Measurements from ENCODE around the gene ODAD4.

DNA sequence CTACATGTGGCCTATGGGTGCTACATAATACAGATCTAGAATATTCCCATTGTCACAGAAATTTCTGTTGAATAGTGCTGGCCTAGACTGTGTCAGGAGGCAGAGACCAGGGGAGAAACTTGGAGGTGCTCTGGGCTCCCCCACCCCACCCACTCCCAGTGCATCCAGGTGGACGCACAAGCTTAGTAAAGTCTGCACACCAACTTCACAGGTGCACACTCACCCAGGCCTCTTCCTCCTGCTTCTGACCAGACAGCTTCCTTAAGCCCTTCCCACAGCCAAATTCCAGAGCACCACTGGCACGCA lies 28.6 kb downstream of the ODAD4 start:
- TF ChIP-seq, protein P1, sequence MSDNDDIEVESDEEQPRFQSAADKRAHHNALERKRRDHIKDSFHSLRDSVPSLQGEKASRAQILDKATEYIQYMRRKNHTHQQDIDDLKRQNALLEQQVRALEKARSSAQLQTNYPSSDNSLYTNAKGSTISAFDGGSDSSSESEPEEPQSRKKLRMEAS (IDR thresholded peaks at IDR 0.05; ENCODE audit: low read depth) = no peak
- TF ChIP-seq EP300 (IDR thresholded peaks at IDR 0.05; ENCODE audit: borderline replicate concordance in 1 of 2, low read depth in 1 of 2, low read length in 1 of 2) (no peak), ELF1 (IDR thresholded peaks at IDR 0.05) (no peak), JUND (IDR thresholded peaks at IDR 0.05) (no peak)
- TF ChIP-seq, protein P2, sequence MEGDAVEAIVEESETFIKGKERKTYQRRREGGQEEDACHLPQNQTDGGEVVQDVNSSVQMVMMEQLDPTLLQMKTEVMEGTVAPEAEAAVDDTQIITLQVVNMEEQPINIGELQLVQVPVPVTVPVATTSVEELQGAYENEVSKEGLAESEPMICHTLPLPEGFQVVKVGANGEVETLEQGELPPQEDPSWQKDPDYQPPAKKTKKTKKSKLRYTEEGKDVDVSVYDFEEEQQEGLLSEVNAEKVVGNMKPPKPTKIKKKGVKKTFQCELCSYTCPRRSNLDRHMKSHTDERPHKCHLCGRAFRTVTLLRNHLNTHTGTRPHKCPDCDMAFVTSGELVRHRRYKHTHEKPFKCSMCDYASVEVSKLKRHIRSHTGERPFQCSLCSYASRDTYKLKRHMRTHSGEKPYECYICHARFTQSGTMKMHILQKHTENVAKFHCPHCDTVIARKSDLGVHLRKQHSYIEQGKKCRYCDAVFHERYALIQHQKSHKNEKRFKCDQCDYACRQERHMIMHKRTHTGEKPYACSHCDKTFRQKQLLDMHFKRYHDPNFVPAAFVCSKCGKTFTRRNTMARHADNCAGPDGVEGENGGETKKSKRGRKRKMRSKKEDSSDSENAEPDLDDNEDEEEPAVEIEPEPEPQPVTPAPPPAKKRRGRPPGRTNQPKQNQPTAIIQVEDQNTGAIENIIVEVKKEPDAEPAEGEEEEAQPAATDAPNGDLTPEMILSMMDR (IDR thresholded peaks at IDR 0.05) = no peak
- TF ChIP-seq, protein P3, sequence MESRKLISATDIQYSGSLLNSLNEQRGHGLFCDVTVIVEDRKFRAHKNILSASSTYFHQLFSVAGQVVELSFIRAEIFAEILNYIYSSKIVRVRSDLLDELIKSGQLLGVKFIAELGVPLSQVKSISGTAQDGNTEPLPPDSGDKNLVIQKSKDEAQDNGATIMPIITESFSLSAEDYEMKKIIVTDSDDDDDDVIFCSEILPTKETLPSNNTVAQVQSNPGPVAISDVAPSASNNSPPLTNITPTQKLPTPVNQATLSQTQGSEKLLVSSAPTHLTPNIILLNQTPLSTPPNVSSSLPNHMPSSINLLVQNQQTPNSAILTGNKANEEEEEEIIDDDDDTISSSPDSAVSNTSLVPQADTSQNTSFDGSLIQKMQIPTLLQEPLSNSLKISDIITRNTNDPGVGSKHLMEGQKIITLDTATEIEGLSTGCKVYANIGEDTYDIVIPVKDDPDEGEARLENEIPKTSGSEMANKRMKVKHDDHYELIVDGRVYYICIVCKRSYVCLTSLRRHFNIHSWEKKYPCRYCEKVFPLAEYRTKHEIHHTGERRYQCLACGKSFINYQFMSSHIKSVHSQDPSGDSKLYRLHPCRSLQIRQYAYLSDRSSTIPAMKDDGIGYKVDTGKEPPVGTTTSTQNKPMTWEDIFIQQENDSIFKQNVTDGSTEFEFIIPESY (IDR thresholded peaks at IDR 0.05; ENCODE audit: borderline replicate concordance, low read depth) = no peak
